GM18858 (cell line): ENCODE data around the gene ADAT3.

Experiments
- ATAC-seq: cut with Tn5 transposase; IDR thresholded peaks from one replicate; pipeline ENCODE4 v1.9.1; 2021; ENCODE audit not compliant: unreplicated experiment

The ADAT3 gene

GRCh38 chr19:1912760-1913505 lies 7.7 kb downstream of the ADAT3 start:
- ATAC-seq, result no peak

- no peak for ATAC-seq
Observed at GRCh38 chr19:1913781-1914577, 8.8 kb downstream of the ADAT3 start.

DNA sequence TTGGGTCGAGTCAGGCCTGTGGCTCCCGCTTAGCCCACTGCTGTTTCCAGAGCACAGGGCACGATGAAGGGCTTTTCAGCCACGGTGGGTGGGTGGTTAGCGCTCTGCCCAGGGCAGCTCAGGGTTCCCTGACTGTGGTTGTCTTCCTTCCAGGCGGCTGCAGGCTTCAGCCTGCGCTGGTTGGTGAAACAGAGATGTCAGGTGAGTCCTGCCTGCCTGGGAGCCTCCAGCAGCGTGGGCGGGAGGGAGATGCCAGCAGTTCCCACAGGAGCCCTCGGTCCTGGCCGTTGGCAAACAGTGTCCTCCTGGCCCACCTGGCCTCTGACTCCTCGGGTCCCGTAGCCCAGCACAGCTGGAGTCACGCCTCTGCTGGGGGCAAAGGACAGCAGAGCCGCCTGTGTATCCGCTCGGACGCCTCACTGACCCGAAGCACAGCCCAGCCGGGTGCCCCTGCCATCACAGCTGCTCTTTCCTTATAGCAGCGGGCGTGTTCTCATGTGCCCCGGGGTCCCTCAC lies 9.7 kb downstream of the ADAT3 start:
- ATAC-seq, result no peak

- ATAC-seq, result no peak
Observed at GRCh38 chr19:1917146-1917545, 11.9 kb downstream of the ADAT3 start.

- no peak for ATAC-seq
Observed at GRCh38 chr19:1917926-1918325, 12.7 kb downstream of the ADAT3 start.

DNA sequence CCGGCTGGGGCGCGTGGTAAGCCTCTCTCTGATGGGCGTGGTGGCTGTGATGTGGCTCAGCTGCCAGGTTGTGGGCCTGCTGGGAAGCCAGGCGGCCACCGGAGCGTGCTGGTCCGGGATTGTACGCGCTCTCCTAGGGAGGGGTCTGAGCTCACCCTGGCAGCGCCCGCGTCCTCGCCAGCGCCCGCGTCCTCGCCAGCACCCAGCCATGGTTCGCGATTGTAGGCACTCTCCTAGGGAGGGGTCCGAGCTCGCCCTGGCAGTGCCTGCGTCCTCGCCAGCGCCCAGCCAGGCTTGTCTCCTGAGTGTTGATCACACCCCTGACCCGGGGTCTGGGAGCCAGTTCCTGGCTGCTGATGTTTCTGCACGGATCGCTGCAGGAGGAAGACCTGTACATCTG lies 13.8 kb downstream of the ADAT3 start:
- no peak for ATAC-seq

- no peak for ATAC-seq
Observed at GRCh38 chr19:1920644-1921043, 15.4 kb downstream of the ADAT3 start.

- no peak for ATAC-seq
Observed at GRCh38 chr19:1921326-1921725, 16.1 kb downstream of the ADAT3 start.

GRCh38 chr19:1921825-1922224 lies 16.6 kb downstream of the ADAT3 start:
- no peak for ATAC-seq

DNA sequence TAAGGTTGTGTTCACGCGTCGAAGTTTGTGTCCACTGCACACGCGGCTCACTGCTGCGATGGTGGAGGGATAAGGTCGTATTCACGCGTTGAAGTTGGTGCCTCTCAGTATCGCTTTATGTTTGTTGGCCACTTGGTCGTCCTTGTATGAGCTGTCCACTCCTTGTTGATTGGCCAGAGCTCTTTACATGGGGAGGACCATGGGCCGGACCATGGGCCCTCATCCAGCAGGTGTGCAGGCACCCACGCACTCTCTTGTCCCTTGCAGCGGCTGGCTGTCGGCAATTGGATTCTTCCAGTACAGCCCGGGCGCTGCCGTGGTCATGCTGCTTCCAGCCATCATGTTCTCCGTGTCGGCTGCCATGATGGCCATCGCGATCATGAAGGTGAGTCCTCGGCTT lies 17.6 kb downstream of the ADAT3 start:
- no peak for ATAC-seq

GRCh38 chr19:1923319-1923718 lies 18.1 kb downstream of the ADAT3 start:
- ATAC-seq, result no peak

DNA sequence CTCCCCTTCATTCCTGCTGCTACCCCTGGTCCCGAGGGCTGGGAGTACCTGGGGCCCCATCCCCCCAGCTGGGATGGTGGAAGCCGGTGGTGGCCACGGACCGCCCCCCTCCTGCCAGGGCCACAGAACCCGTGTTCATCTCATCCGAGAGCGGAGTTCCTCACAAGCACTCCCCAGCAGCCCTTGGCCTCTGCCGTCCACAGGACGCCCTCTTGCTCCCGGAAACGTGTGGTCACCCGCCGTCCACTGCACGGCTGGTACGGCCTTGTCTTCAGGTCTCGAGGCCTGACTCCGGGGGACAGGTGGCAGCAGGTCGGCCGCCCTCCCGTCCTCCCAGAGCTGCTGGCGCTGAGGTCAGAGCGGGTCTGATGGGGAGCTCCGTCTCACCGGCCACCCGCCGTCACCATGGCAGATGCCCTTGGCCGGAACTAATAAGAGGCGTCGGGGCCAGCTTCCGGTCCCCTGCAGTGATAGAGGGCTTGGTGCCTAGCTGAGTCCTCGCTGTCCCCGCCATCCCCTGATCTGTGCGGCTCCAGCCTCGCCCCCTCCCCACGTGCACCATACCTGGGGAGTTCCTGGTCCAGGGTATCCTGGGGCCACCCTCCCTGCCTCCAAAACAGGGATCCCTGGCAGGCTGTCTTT lies 19.2 kb downstream of the ADAT3 start:
- ATAC-seq, result no peak

DNA sequence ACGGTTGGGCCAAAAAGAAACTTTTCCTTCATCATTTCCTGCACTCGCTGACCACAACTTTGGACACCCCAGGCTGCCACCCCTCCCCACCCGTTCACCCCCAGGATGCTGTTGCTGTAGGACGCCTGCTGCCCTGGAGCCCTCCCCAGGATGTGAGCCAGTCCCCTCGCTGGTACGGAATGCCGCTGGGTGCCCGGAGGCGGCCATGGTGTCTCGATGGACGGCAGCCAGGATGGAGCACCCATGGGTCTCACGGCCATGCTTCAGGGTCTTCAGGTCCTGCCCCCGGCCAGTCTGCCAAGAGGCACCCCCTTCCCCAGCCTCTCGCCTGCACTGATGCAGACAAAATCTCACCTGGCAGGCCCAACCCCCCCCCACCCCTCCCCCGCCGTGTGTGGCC lies 20.3 kb downstream of the ADAT3 start:
- ATAC-seq, result no peak

DNA sequence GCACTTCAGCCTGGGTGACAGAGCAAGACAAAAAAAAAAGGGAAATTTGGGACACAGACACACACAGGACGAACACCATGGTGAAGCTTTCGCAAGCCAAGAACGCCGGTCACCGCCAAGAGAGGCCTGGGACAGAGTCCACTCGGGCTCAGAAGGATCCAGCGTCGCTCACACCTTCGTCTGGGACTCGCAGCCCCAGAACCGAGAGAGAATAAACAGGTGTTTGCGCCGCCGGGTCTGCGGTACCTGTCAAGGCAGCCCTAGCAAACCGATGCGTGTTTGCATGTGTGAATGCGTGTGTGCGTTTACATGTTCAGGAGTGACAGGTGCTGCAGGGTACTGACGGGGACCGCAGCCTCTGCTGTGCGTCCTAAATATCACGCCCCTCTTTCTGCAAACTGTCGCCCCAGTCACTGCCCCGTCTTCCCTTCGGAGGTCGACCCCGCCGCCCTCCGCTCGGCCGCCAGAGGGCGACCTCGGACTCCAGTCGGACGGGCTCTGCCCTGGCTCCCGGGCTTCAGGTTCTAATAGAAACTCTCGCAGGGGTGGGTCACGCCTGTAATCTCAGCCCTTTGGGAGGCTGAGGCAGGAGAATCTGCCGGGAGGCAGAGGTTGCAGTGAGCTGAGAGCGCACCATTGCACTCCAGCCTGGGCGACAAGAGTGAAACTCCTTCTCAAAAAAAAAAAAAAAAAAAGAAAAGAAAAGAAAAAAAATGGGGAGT lies 24.0 kb downstream of the ADAT3 start:
- no peak for ATAC-seq

- no peak for ATAC-seq
Observed at GRCh38 chr19:1931445-1931844, 26.2 kb downstream of the ADAT3 start.

DNA sequence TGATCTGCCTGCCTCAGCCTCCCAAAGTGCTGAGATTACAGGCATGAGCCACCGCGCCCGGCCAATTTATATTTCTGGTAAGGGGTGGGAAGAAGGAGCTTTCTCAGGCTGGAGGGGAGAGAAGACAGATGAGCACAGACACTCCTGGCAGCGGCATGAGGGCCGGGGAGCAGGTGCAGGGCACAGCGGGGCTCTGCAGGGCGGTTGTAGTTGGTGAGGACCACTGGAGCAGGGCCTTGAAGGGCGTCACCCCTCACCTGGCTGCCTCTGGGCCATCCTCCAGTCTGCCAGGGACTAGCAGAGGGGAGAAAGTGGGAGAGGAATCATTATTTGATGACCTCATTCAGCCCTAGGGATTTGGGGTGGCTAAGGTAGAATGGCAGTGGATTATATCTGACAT lies 27.2 kb downstream of the ADAT3 start:
- ATAC-seq, result no peak

- ATAC-seq, result no peak
Observed at GRCh38 chr19:1933244-1933643, 28.0 kb downstream of the ADAT3 start.

DNA sequence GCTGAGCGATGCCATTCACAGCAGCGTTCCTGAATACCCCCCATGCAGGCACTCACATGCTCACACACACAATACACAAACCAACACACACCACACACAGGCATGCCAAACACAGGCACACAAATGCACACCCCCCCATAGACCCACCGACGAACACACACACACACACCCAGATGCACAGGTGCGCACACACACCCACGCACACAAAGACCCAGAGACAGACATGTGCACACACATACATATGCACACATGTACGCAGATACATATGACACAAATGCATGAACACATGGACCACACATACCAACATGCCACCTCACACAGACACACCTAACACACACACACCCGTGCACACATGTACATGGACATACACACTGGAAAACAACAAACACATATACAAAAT lies 28.7 kb downstream of the ADAT3 start:
- ATAC-seq, result no peak

- no peak for ATAC-seq
Observed at GRCh38 chr19:1935484-1936208, 30.4 kb downstream of the ADAT3 start.

- no peak for ATAC-seq
Observed at GRCh38 chr19:1936430-1936829, 31.2 kb downstream of the ADAT3 start.
